NB4 (cell line): Measurements from ENCODE around the gene LIME1.

Source experiments
- DNase-seq: peaks from one replicate; pipeline ENCODE4 v3.0.0; 2010; ENCODE audit warnings: low read depth
- H3K4me3 ChIP-seq: one replicate; pipeline ENCODE4 v1.5.1; 2011; ENCODE audit warnings: mild to moderate bottlenecking, low read depth, low read length, moderate library complexity
- CTCF ChIP-seq: IDR thresholded peaks from one replicate; pipeline ENCODE4 v1.5.1; 2012; ENCODE audit warnings: low read depth, low read length
- MAX ChIP-seq: IDR thresholded peaks from 2 replicates; pipeline ENCODE4 v1.6.1; 2011; ENCODE audit warnings: low read depth, low read length
- MYC ChIP-seq: IDR thresholded peaks from 2 replicates; pipeline ENCODE4 v1.6.1; 2011; ENCODE audit warnings: low read depth, low read length
- POLR2A ChIP-seq: IDR thresholded peaks from 2 replicates; pipeline ENCODE4 v1.6.1; 2011; ENCODE audit warnings: mild to moderate bottlenecking; ENCODE audit not compliant: insufficient read length; ENCODE audit errors: extremely low read depth

The LIME1 gene

DNA sequence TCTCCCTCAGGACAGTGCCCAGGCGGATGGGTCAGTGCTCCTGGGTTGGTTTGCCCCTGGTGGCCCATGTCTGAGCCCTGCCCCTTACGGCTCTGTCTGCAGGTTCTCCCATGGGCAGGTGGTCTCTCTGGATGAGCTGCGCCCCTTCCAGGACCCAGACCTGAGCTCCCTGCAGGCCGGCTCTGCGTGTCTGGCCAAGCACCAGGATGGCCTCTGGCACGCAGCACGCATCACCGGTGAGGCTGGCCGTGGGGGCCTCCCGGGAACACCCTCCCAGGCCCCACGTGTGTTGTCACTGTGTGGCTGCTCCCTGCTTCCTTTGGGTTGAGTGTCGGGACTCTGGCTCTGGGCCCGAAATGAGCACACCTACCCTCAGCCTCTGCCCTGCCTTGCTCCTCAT lies 3.3 kb upstream of the LIME1 start:
- TF ChIP-seq CTCF (no peak), MYC (no peak), POLR2A (no peak), MAX (no peak)
- no peak for DNase-seq
- H3K4me3 ChIP-seq = no peak overlapping the region

DNA sequence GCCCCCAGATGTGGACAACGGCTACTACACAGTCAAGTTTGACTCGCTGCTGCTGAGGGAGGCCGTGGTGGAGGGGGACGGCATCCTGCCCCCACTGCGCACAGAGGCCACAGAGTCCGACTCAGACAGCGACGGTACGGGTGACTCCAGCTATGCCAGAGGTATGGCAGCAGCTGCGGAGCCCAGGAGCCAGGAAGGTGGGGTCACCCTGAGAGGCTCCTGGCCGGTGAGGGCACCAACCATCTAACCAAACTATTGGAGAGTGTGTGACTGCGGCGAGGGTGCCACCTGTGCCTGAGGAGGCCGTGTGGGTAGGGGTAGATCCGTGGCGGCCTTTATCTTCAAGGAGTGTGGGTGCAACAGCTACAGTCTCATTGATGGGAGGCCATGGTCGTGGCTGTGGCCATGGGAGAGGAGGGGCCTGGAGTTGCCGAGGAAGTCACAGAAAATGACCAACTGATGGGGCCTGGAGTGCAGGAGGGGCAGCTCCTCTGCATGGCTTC lies 2.8 kb upstream of the LIME1 start:
- no peak for DNase-seq
- no peak overlapping the region for H3K4me3 ChIP-seq
- TF ChIP-seq MYC (no peak), CTCF (no peak), POLR2A (no peak), MAX (no peak)

DNA sequence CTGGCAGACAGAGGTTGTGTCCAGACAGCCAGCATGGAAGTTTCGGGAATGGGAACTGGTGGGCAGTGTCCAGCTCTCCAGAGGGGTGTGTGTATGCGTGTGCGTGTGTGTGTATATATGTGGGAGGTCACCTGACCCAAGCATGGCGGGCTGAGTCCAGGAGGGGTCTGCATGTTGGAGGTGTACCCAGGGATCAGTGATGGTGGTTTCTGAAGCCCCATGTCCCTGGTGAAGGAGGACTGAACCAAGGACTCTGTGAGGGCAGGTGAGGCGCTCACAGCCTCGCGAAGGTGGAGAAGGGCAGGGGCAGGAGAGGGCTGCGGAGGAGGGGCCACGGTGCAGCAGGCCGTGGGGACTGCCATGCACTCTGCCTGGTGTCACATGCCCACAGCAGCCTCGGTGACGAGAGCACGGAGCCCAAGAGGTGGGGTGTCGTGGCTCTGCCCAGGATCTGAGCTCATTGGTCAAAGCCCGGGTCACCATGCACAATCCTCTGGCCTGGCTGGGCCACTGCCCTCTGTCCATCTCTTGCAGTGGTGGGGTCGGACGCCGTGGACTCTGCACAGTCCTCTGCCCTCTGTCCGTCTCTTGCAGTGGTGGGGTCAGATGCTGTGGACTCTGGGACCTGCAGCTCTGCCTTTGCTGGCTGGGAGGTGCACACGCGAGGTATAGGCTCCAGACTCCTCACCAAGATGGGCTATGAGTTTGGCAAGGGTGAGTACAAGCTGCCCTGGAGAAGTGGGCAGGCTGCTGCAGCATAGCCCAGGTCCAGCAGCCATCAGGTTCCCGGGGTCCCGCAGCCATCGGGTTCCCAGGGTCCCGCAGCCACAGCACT lies 2.1 kb upstream of the LIME1 start:
- DNase-seq = no peak
- TF ChIP-seq MAX (no peak), CTCF (no peak), POLR2A (no peak), MYC (no peak)
- no peak overlapping the region for H3K4me3 ChIP-seq

GRCh38 chr20:63734946-63735858 lies 1.3 kb upstream of the LIME1 start:
- DNase-seq = no peak
- no peak overlapping the region for H3K4me3 ChIP-seq
- TF ChIP-seq CTCF (no peak), MAX (no peak), POLR2A (no peak), MYC (no peak)

DNA sequence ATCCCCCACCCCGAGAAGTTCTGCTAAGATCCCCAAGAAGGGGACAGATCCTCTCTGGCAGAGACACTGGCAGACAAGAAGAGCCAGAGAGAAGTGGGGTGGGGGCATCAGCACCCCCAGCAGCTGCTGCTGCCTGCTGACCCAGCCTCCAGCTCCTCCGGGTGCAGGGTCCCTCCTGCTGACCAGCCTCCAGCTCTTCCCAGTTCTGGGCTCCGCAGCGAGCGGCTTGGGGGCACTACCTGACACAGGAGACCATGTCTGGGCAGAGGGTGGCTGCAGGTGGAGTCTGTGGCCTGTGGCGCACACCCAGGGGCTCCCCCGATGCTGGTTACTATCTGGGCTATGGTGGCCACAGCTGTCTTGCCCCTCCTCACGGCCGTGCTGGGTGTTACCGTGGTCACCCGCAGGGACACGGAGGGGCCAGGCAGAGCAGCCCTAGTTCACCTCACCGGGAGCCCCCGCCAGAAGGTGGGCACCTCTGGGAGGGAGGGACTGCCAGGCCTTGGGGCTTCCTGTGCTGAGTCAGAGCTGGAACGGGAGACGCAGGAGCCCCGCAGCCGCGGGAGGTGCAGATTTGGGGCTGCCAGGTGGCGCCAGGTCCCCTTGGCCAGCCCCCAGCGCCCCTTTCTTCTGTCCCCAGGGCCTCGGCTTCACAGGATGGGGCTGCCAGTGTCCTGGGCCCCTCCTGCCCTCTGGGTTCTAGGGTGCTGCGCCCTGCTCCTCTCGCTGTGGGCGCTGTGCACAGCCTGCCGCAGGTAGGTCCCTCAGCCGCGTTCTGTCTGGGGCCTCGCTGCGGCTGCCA lies 630 bp downstream of the LIME1 start:
- TF ChIP-seq MYC = no peak
- TF ChIP-seq CTCF = no peak
- no peak for TF ChIP-seq MAX
- TF ChIP-seq POLR2A = no peak
- no peak overlapping the region for H3K4me3 ChIP-seq
- DNase-seq = no peak
